Gastroesophageal sphincter (tissue), 3 donors: ENCODE measurements around the gene CENPU.

Experiments used
- CTCF ChIP-seq, 4 experiments: fragments of 200-600 bp in 2 of 4; fragments of 450-650 bp in 2 of 4; sonication (generic) in 1 of 4; IDR thresholded peaks; one replicate each; pipeline ENCODE4 v1.5.1; 2017 to 2019; ENCODE audit warnings: antibody characterized with exemption in 4 of 4, mild to moderate bottlenecking in 2 of 4, moderate library complexity in 2 of 4
- POLR2A ChIP-seq, 2 donors: fragments of 450-650 bp; IDR thresholded peaks; one replicate each; pipeline ENCODE4 v1.6.1; 2017; ENCODE audit warnings: antibody characterized with exemption in 2 of 2, mild to moderate bottlenecking in 2 of 2, moderate library complexity in 1 of 2

- TF ChIP-seq CTCF (IDR thresholded peaks at IDR 0.05): no peak
- no peak for TF ChIP-seq POLR2A (IDR thresholded peaks at IDR 0.05)
Measured at GRCh38 chr4:184695178-184695896, 38.6 kb downstream of the CENPU start.
